Lung (tissue), 12 donors: ENCODE results near the gene KLK13. TPM values are rescaled to one million over a fixed set of nuclear protein-coding genes. Genes with fewer than 3 reads are reported as not detected.

ENCODE experiments used
- ATAC-seq: fragments of 200-7000 bp; cut with Tn5 transposase; one replicate; pipeline ENCODE4 v1.9.1; 2020; ENCODE audit warnings: moderate number of reproducible peaks; ENCODE audit not compliant: insufficient read depth, low FRiP score
- DNase-seq, 3 donors: peaks; one replicate each; pipeline ENCODE4 v3.0.0-alpha.2; 2013 to 2017
- H3K27ac ChIP-seq, 2 donors: one replicate each; pipeline ENCODE4 v1.5.1; 2013; ENCODE audit warnings: mild to moderate bottlenecking in 2 of 2, moderate library complexity in 2 of 2, control low read depth in 1 of 2, inconsistent platforms in 1 of 2, low read depth in 1 of 2, low read length in 1 of 2
- H3K27me3 ChIP-seq, 3 donors: one replicate each; pipeline ENCODE4 v1.5.1; 2013; ENCODE audit warnings: low read length in 2 of 3; ENCODE audit not compliant: control insufficient read depth in 3 of 3, insufficient read depth in 3 of 3
- H3K36me3 ChIP-seq, 4 donors: one replicate each; pipeline ENCODE4 v1.5.1; 2013; ENCODE audit warnings: low read length in 4 of 4, mild to moderate bottlenecking in 1 of 4, moderate library complexity in 1 of 4; ENCODE audit not compliant: control insufficient read depth in 4 of 4, insufficient read depth in 4 of 4
- H3K4me1 ChIP-seq, 5 donors: one replicate each; pipeline ENCODE4 v1.5.1; 2013; ENCODE audit warnings: low read length in 5 of 5, mild to moderate bottlenecking in 2 of 5, moderate library complexity in 1 of 5; ENCODE audit not compliant: control insufficient read depth in 5 of 5, insufficient read depth in 5 of 5
- H3K4me3 ChIP-seq: one replicate; pipeline ENCODE4 v1.5.1; 2013; ENCODE audit warnings: mild to moderate bottlenecking, control low read depth, moderate library complexity
- H3K9ac ChIP-seq, 2 donors: one replicate each; pipeline ENCODE4 v1.5.1; 2013; ENCODE audit warnings: low read length in 2 of 2, control low read depth in 1 of 2; ENCODE audit not compliant: insufficient read depth in 1 of 2
- H3K9me3 ChIP-seq, 4 donors: one replicate each; pipeline ENCODE4 v1.5.1; 2013; ENCODE audit warnings: low read length in 3 of 4, mild to moderate bottlenecking in 1 of 4, moderate library complexity in 1 of 4; ENCODE audit not compliant: control insufficient read depth in 4 of 4, insufficient read depth in 3 of 4
- WGBS, 2 donors: extraction: QIAGEN DNeasy Blood & Tissue Kit; methylation state at CpG; one replicate each; pipeline ENCODE4 v1.1.7; 2013; 5-methylcytosine and 5-hydroxymethylcytosine counted together
- polyA plus RNA-seq, 2 donors: library from polyadenylated mRNA; stranded (reverse); fragments of 200-250 nt; gene quantifications; one replicate each; pipeline ENCODE4 v1.2.1, GENCODE V29; 2013
- total RNA-seq, 2 donors: library from RNA; depleted of rRNA in 1 of 2; stranded (reverse); fragments of >200 nt in 1 of 2; gene quantifications; one replicate each; pipeline ENCODE4 v1.2.1, GENCODE V29; 2014 to 2021
- TF ChIP-seq, protein P1 (sequence below): IDR thresholded peaks from 2 replicates; pipeline ENCODE4 v1.5.1; 2012; ENCODE audit warnings: mild to moderate bottlenecking; ENCODE audit errors: control extremely low read depth, extremely low read depth
- donor health status: control.
- donor health status: control.
- donor health status: Bipolar disorder and iron deficiency.
- donor health status: healthy.
- donor health status: DM: yes; HTN: yes; CAD: no.

KLK13 gene
- total and polyA plus RNA-seq, 4 donors, result 0.65 to 9.3 (median 3.1) TPM

DNA sequence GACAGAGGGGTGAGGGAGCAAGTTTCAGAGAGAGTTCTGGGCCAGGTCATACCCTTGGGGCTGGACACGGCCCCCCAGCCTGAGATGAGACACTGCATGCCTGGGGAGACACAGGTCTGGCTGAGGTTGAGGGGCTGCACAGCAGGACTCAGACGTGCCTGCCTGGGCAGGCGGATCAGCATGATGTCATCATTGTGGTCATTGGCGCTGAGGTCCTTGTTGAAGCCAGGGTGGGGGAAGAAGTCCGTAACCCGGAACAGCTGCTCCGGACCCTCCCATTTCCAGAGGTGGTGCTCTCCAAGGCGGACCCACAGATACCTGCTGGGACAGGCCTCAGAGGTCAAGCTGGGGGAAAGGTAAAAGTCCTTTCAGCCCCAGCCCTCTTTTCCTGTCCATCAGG is 58.5 kb downstream of the KLK13 start:
- peaks cover 0 to 3% (median 0%) of the 10 kb centered on the region in 4 donors for H3K9me3 ChIP-seq
- H3K36me3 ChIP-seq, result no peaks in the 10 kb centered on the region
- 51 to 55% methylated on average over 8 of the region's 8 CpGs for WGBS, 2 donors
- no peak overlapping the region for H3K4me3 ChIP-seq
- no peak overlapping the region for H3K9ac ChIP-seq
- no peak for ATAC-seq
- H3K4me1 ChIP-seq, result no peaks in the 10 kb centered on the region
- no peak overlapping the region for H3K27ac ChIP-seq
- peaks cover 2 to 15% (median 3%) of the 10 kb centered on the region in 3 donors for H3K27me3 ChIP-seq
- TF ChIP-seq, protein P1, sequence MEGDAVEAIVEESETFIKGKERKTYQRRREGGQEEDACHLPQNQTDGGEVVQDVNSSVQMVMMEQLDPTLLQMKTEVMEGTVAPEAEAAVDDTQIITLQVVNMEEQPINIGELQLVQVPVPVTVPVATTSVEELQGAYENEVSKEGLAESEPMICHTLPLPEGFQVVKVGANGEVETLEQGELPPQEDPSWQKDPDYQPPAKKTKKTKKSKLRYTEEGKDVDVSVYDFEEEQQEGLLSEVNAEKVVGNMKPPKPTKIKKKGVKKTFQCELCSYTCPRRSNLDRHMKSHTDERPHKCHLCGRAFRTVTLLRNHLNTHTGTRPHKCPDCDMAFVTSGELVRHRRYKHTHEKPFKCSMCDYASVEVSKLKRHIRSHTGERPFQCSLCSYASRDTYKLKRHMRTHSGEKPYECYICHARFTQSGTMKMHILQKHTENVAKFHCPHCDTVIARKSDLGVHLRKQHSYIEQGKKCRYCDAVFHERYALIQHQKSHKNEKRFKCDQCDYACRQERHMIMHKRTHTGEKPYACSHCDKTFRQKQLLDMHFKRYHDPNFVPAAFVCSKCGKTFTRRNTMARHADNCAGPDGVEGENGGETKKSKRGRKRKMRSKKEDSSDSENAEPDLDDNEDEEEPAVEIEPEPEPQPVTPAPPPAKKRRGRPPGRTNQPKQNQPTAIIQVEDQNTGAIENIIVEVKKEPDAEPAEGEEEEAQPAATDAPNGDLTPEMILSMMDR, result no peak
- no peak for DNase-seq

Other genes with a start within 250 kb of the KLK13 start
- under 1 TPM in 1 of 2 donors, not detected in 1; 0.92 TPM for gene KLK1, start 241.3 kb downstream of the KLK13 start, total RNA-seq
- gene KLK1, start 241.3 kb downstream of the KLK13 start, polyA plus RNA-seq, result under 1 TPM; 0.25 to 0.83 TPM
- not detected for gene KLK15, start 231.5 kb downstream of the KLK13 start, total RNA-seq
- gene KLK15, start 231.5 kb downstream of the KLK13 start, polyA plus RNA-seq, result not detected
- not detected for gene KLK3, start 210.2 kb downstream of the KLK13 start, total RNA-seq
- not detected for gene KLK3, start 210.2 kb downstream of the KLK13 start, polyA plus RNA-seq
- gene KLK2, start 191.7 kb downstream of the KLK13 start, total RNA-seq, result not detected
- not detected for gene KLK2, start 191.7 kb downstream of the KLK13 start, polyA plus RNA-seq
- not detected for gene KLK4, start 153.7 kb downstream of the KLK13 start, total RNA-seq
- under 1 TPM; 0.03 to 0.26 TPM for gene KLK4, start 153.7 kb downstream of the KLK13 start, polyA plus RNA-seq
- gene KLK5, start 112.1 kb downstream of the KLK13 start, total RNA-seq, result under 1 TPM in 1 of 2 donors, not detected in 1; 0.60 TPM
- under 1 TPM in 1 of 2 donors, not detected in 1; 0.06 TPM for gene KLK5, start 112.1 kb downstream of the KLK13 start, polyA plus RNA-seq
- not detected for gene KLK6, start 95.5 kb downstream of the KLK13 start, total RNA-seq
- not detected for gene KLK6, start 95.5 kb downstream of the KLK13 start, polyA plus RNA-seq
- gene KLK7, start 81.2 kb downstream of the KLK13 start, total RNA-seq, result under 1 TPM in 1 of 2 donors, not detected in 1; 0.31 TPM
- gene KLK7, start 81.2 kb downstream of the KLK13 start, polyA plus RNA-seq, result under 1 TPM; 0.05 to 0.14 TPM
- not detected for gene KLK8, start 63.5 kb downstream of the KLK13 start, total RNA-seq
- gene KLK8, start 63.5 kb downstream of the KLK13 start, polyA plus RNA-seq, result under 1 TPM; 0.39 to 0.74 TPM
- gene KLK10, start 45.4 kb downstream of the KLK13 start, total RNA-seq, result 10 to 100 TPM in 1 of 2 donors, 1 to 10 TPM in 1; 9.8 to 24.3 TPM
- gene KLK10, start 45.4 kb downstream of the KLK13 start, polyA plus RNA-seq, result 10 to 100 TPM; 15.5 to 34.2 TPM
- 10 to 100 TPM; 14.1 to 38.6 TPM for gene KLK11, start 38.5 kb downstream of the KLK13 start, total RNA-seq
- gene KLK11, start 38.5 kb downstream of the KLK13 start, polyA plus RNA-seq, result 10 to 100 TPM; 15.3 to 23.6 TPM
- gene KLK12, start 30.1 kb downstream of the KLK13 start, total RNA-seq, result 10 to 100 TPM in 1 of 2 donors, 1 to 10 TPM in 1; 7.3 to 14.4 TPM
- 1 to 10 TPM; 1.9 to 9.5 TPM for gene KLK12, start 30.1 kb downstream of the KLK13 start, polyA plus RNA-seq
- gene KLK14, start 17.8 kb upstream of the KLK13 start, total RNA-seq, result 1 to 10 TPM in 1 of 2 donors, under 1 TPM in 1; 0.46 to 3.9 TPM
- 1 to 10 TPM in 1 of 2 donors, under 1 TPM in 1; 0.49 to 1.3 TPM for gene KLK14, start 17.8 kb upstream of the KLK13 start, polyA plus RNA-seq
- 1 to 10 TPM; 3.2 to 9.8 TPM for gene CTU1, start 43.3 kb upstream of the KLK13 start, total RNA-seq
- 1 to 10 TPM; 2.5 to 4.4 TPM for gene CTU1, start 43.3 kb upstream of the KLK13 start, polyA plus RNA-seq
- 10 to 100 TPM in 1 of 2 donors, 1 to 10 TPM in 1; 4.5 to 25.7 TPM for gene SIGLEC9, start 59.8 kb upstream of the KLK13 start, total RNA-seq
- 10 to 100 TPM in 1 of 2 donors, 1 to 10 TPM in 1; 4.3 to 57.0 TPM for gene SIGLEC9, start 59.8 kb upstream of the KLK13 start, polyA plus RNA-seq
- 10 to 100 TPM in 1 of 2 donors, 1 to 10 TPM in 1; 6.3 to 13.4 TPM for gene SIGLEC7, start 77.2 kb upstream of the KLK13 start, total RNA-seq
- 10 to 100 TPM in 1 of 2 donors, 1 to 10 TPM in 1; 2.1 to 29.3 TPM for gene SIGLEC7, start 77.2 kb upstream of the KLK13 start, polyA plus RNA-seq
- gene CD33, start 160.0 kb upstream of the KLK13 start, total RNA-seq, result 10 to 100 TPM in 1 of 2 donors, 1 to 10 TPM in 1; 7.0 to 20.2 TPM
- gene CD33, start 160.0 kb upstream of the KLK13 start, polyA plus RNA-seq, result 10 to 100 TPM; 13.4 to 40.2 TPM
- not detected for gene SIGLECL1, start 186.0 kb upstream of the KLK13 start, total RNA-seq
- gene SIGLECL1, start 186.0 kb upstream of the KLK13 start, polyA plus RNA-seq, result under 1 TPM in 1 of 2 donors, not detected in 1; 0.03 TPM
- gene IGLON5, start 246.6 kb upstream of the KLK13 start, total RNA-seq, result under 1 TPM; 0.09 to 0.43 TPM
- under 1 TPM in 1 of 2 donors, not detected in 1; 0.18 TPM for gene IGLON5, start 246.6 kb upstream of the KLK13 start, polyA plus RNA-seq